ENCODE data around the gene FOCAD.

- TF ChIP-seq CTCF (IDR thresholded peaks at IDR 0.05) (no peak), POLR2A (IDR thresholded peaks at IDR 0.05) (no peak)
These were observed 45.5 kb downstream of the FOCAD start for GRCh38 chr9:20729523-20729922.

All from body of pancreas (tissue), 4 donors.